ENCODE results near the gene CCDC154.

- TF ChIP-seq CREB1 (CRISPR knock-in tag; IDR thresholded peaks at IDR 0.05; ENCODE audit: low read depth) (no peak), CTCF (conservative IDR thresholded peaks at IDR 0.05; ENCODE audit: low read depth in 2 of 2) (no peak; a peak in 1 of 4 replicates), EZH2phosphoT487 (IDR thresholded peaks at IDR 0.05; ENCODE audit: unreplicated experiment) (no peak), REST (IDR thresholded peaks at IDR 0.05; ENCODE audit: unreplicated experiment) (no peak), JUNB (IDR thresholded peaks at IDR 0.05; ENCODE audit: unreplicated experiment) (no peak), NANOG (IDR thresholded peaks at IDR 0.05; ENCODE audit: borderline replicate concordance) (no peak), EZH2 (IDR thresholded peaks at IDR 0.05; ENCODE audit: low read depth, unreplicated experiment) (no peak), POLR2AphosphoS5 (IDR thresholded peaks at IDR 0.05; ENCODE audit: low read depth) (no peak)
Observed at GRCh38 chr16:1392826-1393225, 51.5 kb downstream of the CCDC154 start.

Data from GM23338 (cell line).